ENCODE results near the gene DYTN.
A peak's percentile ranks its signal among the peaks of the same experiment; 100 is the strongest.

The DYTN gene

DNA sequence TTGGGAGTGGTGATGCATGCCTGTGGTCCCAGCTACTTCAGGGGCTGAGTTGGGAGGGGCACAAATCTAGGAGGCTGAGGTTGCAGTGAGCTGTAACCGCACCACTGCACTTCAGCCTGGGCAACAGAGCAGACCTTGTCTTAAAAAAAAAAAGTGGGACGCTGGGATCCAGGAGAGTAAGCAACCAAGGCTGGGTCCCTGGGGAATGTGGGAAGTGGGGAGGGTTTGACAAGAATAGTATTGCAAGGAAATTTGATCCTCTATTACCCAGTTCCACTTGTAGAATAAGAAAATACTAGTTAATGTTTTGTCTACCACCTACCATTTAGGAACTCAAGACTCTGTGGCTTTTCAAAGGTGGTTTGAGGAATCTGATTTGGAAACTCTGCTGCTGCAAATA, 21.1 kb upstream of the DYTN start:
- no peak for DNase-seq (ENCODE audit: low read depth)
- no peak overlapping the region for H3K4me3 ChIP-seq (ENCODE audit: control insufficient read depth, low read depth, low read length)
- no peak for TF ChIP-seq CTCF (IDR thresholded peaks at IDR 0.05; ENCODE audit: control insufficient read depth, insufficient read depth, low read depth, low read length, missing control alignments)

DNA sequence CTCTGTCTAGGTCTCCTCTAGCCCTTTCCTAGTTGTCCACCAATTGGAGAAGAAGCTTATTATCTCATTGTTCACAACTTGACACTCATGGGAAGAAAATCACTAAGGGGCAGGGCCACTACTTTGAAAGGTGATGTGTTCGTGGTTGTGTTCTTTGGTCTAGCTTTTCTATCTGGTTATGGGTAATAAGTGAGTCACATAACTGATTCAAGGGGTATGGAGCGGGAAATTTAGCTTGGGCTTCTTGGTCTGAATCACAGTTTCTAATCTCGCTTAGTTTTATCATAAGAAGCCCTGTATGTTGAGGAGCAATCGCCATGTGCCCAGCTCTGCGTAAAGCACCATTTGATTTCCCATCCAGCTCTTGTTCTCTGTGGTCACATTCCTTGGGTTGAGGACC, 18.7 kb upstream of the DYTN start:
- no peak for TF ChIP-seq CTCF (IDR thresholded peaks at IDR 0.05; ENCODE audit: control insufficient read depth, insufficient read depth, low read depth, low read length, missing control alignments)
- H3K4me3 ChIP-seq (ENCODE audit: control insufficient read depth, low read depth, low read length), result no peak overlapping the region
- DNase-seq (ENCODE audit: low read depth), result no peak

GRCh38 chr2:206733341-206733740, 15.1 kb upstream of the DYTN start:
- TF ChIP-seq CTCF (IDR thresholded peaks at IDR 0.05; ENCODE audit: control insufficient read depth, insufficient read depth, low read depth, low read length, missing control alignments), result no peak
- no peak for DNase-seq (ENCODE audit: low read depth)

DNA sequence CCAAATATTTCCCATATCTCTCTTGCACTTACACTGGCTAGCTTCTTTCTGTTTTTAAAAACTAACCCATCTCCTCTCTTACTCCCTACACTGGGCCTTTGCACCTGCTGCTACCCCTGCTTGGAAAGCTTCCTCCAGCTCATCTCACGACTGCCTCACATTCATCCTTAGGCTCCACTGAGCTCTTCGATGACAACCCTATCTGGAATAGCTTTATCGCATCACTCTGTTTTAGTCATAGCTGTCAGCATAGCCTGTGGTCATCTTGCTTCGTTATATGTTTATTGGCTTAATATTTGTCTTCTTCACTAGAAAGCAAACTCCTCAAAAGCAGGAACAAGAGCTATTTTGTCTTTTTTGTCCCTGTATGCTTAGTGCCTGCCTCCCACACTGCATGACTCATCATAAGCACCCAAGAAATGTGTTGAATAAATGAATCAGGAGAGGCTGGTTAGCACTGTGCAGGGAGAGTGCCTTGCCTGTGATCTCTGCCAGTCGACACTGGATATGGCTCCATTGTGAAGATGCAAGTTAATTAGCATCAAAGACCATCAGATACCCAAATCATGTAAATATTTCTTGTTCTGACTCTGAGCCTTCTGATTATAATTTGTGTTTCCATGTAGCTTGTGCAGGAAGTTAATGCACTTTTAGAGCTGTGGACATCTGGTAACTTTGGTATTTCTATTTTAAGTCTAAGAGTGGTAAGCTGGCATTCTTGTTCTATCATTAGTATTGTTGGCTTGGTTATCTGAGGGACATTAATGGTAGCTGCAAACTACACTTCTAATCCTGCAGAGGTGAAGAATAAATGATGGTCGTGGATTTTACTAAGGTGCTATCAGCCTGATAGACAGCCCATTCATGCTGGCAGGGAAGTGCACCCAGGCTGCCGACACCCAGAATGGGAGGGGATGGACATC, 10.3 kb upstream of the DYTN start:
- DNase-seq (ENCODE audit: low read depth), result peak; percentile 1
- no peak for TF ChIP-seq CTCF (IDR thresholded peaks at IDR 0.05; ENCODE audit: control insufficient read depth, insufficient read depth, low read depth, low read length, missing control alignments)
- no peak overlapping the region for H3K4me3 ChIP-seq (ENCODE audit: control insufficient read depth, low read depth, low read length)

More at GRCh38 chr2:206733341-206733740, 15.1 kb upstream of the DYTN start:
- no peak overlapping the region for H3K4me3 ChIP-seq (ENCODE audit: control insufficient read depth, low read depth, low read length)

- no peak for TF ChIP-seq CTCF (IDR thresholded peaks at IDR 0.05; ENCODE audit: control insufficient read depth, insufficient read depth, low read depth, low read length, missing control alignments)
- DNase-seq (ENCODE audit: low read depth), result no peak
- H3K4me3 ChIP-seq (ENCODE audit: control insufficient read depth, low read depth, low read length), result no peak overlapping the region
Measured at GRCh38 chr2:206727287-206727686, 9.1 kb upstream of the DYTN start.

- H3K4me3 ChIP-seq (ENCODE audit: control insufficient read depth, low read depth, low read length), result no peak overlapping the region
- no peak for TF ChIP-seq CTCF (IDR thresholded peaks at IDR 0.05; ENCODE audit: control insufficient read depth, insufficient read depth, low read depth, low read length, missing control alignments)
Measured at GRCh38 chr2:206723288-206723687, 5.1 kb upstream of the DYTN start.

More at GRCh38 chr2:206723288-206723687, 5.1 kb upstream of the DYTN start:
- no peak for DNase-seq (ENCODE audit: low read depth)
